NCI-H526 (cell line): ENCODE measurements around the gene BRD7.
A peak's percentile ranks its signal among the peaks of the same experiment; 100 is the strongest.

Source experiments
- DNase-seq, 2 experiments: peaks; one replicate each; lab custom pipeline; 2025; lab: John Stamatoyannopoulos, UW

Gene BRD7

DNA sequence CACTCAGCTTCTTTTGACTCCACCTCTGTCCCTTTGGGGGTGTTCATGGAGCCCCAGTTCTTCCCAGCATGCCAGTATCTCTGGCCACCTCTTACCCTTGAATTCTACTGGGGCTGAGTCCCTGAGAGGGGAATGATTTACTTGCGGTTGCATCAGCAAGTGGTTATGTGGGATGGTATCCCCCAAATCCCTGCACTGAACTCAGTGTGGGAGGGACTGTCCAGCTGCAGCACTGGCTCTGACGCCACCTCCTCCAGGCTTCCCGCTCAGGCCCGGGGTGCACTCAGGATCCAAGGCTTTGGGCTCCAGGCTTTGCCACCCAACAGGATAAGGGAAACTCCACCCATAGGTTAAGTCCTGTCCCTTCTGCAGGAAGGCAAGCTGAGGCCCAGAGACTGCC is 21.1 kb upstream of the BRD7 start:
- no peak for DNase-seq

DNA sequence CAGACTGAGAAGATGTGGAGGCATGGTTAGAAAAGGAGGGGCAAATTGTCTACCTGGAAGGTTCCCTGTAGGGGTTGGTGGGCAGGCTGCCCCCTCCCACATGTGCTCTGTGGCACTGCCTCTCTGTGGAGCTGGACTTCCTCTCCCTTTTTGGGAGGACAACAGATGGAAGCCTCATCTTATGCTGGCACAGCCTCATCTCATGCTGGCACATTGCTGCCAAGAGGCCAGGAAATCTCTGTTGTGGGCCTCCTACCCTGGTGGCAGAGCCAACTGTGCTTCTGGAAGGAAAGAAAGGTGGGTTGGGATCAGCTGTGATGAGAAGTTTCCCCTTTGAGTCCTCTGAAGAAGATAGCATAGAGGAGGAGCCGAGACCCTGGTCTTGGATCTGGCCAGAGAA is 19.7 kb upstream of the BRD7 start:
- DNase-seq: no peak

DNA sequence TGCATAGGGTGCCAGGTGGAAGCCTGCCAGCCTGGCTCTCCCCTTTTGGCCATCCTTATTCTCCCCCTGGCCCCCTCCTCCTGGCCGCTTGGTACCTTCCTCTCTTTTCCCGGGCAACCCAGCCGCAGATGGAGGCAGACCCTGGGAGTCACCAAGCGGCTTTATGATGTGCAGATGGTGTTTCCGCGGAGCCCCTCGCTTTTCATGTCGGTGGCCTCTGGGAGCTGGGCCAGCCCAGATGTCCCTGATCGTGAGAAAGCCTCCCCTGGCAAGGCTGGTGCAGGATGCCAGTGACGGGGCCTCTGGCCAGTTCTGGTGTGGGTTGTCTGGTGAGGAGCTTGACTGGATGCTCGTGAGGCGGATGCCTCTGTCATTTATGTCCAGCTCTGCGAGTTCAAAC is 18.0 kb upstream of the BRD7 start:
- DNase-seq: no peak

DNA sequence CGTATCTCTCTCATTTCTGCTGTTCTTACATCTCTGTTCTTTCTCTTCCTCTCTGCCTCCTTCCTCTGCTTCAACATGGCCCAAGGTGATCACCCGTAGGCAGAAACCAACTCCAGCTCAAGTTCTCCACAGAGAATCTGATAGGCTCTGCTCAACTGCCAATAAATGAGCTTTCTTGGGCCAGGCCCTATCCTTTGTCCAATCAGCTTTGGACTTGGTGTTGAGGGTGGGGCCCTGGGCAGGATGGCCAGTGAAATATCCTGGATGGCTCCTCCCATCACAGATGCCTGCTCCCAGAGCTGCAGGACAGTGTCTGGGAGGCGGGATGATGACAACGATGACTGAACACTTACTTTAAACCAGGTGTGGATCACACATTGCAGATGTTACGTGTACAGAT is 17.4 kb upstream of the BRD7 start:
- no peak for DNase-seq

DNA sequence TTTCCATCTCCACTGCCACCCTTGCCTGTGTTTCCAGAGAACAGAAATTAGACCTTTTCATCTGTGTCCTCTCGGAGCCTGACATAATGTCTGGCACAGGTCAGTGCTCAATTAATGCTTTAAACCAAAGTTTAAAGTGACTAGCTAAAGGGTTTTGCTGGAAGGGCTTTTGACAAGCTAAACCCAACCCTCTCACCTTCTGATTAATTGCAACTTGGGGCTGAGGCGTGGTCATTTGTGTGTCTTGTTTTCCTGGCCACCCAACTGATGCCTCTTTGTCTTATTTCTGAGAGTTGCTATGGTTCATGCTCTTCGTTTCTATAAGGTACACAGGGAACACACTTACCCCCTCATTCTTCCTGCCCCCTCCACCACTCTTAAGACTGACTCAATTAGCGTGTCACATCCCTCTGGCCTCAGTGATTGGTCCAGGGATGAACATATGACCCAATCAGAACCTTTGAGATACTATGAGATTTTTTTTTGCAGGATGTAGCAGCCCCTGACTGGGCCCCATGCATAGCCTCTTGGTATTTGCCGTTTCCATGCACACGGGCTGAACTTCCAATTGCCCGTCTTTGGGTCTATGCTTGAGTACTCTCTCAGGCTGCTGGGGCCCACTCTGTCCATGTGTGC is 15.8 kb upstream of the BRD7 start:
- no peak for DNase-seq

DNA sequence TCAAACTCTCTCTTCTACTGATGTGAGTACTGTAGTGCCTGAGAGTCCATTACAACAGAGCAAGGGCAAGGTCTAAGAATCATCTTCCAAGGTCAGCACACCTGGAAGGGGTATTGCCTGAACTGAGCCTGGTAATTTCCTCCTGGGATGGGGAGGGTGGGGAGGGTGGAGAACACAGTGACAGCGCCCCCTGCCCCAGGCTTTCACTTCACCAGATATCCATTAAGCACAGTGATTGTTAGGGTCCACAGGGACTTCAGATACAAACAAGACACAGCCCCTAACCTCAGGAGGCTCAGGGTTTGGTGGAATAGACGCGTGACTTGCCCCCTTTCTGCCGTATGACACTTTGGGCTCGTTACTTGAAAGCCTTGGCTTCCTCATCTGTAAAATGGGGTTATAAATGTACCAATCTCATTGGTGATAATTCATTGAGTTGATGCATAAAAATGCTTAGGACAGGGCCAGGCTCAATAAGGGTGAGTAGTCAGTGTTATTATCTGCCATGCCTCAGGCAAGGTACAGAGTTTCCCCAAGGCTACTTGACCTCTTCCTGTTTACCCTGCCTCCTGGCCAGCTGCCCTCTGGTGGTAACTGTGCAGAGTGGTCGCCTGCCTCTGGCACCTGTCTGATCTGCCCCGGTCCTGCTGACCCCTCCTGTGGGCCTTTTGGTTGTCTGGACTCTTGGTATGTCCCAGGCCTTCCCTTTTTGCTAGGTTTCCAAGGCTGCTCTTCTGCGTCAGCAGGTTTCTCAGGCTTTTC is 13.1 kb upstream of the BRD7 start:
- no peak for DNase-seq

DNA sequence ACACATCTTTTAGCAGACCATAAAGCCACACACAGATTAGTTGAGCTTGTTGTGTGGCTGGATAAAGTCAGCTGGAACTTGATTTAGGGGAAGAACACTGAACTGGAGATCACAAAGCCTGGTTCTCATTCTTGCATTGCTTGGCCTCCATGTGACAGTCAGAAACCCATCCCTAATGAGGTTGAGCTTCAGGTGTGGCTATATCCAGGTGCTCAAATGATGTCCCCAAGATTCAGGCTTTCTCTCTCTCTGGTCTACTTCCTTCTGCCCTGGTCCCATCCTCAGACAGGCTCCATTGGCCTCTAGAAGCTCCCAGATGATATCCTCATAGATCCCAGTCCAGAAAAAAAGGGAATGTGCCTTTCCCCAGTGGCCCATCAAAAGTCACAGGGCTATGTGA is 9.6 kb upstream of the BRD7 start:
- no peak for DNase-seq

DNA sequence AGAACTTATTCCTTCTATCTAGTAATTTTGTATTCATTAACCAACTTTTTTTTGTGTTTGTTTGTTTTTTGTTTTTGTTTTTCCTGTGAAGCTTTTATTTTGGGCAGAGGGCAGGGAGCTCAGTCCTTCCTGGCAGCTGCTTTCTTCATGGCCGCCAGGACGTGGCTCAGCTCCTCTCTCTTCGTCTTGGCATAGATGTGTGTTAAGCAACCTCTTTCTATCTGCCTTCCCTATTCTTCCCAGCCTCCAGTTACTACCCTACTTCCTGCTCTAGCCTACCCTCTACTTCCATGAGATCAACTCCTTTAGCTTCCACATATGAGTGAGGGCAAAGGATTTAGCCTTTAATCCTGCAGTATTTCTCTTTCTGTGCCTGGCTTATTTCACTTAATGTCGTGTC is 8.2 kb upstream of the BRD7 start:
- DNase-seq: no peak

DNA sequence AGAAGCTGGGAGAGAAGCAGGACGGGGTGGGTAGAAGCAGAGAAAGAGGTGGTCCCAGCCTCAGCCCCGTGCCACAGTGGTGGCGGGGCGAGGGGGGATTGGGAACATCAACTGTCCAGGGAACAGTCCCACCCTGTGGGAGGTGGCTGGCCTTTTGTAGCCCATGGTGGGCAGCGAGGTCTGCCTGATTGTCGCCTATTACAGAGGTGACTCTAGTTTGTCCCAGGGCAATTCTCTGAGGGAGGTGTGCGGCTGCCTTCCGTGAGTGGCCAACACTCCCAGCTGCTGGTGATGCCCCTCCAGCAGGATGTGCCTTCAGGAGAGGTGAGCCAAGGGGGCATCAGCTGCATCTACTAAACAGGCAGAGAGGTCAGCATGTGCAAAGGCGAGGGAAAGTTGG is 5.0 kb upstream of the BRD7 start:
- no peak for DNase-seq

DNA sequence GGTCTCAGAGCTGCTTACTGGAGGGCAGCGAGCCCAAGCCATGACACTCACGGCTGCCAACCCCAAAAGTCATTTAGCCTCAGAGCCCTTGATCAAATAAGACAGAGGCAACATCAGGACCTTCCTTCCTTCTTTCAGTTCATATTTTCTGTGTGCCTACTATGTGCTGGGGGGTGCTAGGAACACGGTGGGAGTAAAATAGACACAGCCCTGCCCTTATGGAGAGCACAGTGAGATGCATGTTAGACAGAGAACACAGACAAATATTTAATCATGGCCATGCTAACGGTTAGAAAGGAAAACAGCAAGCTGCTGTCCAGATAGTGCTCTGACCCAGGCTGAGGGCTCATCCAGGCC is 4.5 kb upstream of the BRD7 start:
- DNase-seq: no peak

DNA sequence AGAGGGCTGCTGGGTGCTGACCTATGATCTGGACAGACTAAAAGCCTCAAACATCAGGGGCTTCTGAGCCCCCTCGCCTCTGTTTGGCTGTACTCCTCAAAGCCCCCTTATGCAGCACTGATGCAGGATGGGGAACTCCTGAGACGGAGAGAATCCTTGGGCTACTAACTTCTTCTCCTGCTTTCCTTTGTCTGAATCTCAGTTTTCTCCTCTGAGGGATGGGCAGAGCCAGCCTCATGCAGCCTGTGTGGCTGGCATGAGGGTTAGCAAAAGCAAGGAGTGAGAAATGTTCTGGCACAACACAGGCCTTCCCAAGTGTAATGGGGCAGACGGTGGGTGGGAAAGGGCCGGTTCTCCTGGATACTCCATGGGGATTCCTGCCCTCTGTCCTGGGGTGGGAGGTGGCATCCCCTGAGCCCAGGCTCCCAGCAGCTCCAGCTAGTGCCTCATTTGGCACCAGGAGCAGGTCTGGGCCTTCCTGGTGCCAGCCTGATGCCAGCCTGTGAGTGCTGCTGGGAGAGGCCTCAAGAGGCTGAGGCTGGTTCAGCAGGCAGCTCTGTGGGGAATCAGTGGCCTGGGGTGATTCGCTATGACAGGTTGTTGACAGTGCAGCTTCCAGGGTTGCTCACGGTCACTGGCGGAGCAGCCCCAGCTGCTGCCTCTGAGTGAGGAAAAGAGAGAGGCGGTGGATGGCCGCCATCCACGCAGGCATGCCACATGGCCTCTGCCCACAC is 4.0 kb upstream of the BRD7 start:
- DNase-seq: no peak

DNA sequence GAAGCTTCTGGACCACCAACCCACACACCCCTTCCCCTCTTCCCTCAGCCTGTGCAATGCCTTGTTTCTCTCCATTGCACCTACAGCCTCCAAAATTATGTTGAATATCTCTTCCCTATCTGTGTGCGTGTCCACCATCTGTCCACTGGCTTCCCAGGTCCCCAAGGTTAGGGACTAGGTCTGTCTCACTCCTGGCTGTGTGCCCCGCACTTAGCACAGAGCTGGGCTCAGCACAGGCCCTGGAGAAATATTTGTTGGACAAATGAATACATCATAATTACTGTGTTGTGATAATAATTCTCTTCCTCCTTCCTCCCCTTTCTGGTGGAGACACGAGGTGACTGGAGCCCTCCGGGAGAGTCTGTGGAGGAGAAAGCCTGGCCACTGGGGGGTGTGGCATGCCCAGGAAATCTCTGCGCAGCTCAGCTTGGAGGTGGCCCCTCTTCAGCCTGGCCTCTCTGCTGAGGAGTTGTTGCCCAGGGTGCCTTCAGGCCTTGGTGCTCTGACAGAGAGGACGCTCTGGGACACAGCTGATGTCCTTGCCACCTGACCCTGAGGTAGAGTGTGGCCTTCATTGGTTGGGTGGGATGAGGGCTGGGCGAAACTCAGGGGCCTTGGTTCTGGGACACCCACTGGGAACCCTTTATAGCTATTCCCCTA is 3.3 kb upstream of the BRD7 start:
- DNase-seq: peak in 1 of 2 experiments; percentile 17

DNA sequence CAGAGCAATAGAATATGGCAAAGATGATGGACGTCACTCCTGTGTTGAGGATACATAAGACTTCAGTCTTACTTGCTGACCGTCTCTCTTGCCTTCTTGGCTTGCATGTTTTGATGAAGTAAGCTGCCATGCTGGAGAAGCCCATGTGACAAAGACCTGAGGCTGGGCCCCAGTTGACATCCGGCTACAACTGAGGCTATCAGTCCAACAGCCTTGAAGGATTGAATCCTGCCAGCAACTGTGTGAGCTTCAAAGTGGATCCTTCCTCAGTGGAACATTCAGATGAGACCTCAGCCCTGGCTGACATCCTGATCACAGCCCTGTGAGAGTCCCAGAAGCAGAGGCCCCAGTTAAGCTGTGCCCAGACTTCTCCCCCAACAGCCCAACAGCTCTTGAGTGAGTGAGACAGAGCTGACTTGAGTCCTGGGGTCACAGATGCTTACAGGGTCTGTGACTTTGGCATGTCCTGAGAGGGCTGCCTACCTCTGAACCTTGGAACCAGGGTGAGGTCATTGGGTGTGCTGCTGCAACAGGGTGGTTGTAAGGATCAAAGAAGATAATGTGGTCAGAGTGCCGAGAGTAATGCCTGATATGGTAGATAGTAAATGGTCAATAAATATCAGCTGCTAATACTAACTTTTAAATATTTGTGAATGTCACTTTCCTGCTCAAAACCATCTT is 2.4 kb upstream of the BRD7 start:
- no peak for DNase-seq

DNA sequence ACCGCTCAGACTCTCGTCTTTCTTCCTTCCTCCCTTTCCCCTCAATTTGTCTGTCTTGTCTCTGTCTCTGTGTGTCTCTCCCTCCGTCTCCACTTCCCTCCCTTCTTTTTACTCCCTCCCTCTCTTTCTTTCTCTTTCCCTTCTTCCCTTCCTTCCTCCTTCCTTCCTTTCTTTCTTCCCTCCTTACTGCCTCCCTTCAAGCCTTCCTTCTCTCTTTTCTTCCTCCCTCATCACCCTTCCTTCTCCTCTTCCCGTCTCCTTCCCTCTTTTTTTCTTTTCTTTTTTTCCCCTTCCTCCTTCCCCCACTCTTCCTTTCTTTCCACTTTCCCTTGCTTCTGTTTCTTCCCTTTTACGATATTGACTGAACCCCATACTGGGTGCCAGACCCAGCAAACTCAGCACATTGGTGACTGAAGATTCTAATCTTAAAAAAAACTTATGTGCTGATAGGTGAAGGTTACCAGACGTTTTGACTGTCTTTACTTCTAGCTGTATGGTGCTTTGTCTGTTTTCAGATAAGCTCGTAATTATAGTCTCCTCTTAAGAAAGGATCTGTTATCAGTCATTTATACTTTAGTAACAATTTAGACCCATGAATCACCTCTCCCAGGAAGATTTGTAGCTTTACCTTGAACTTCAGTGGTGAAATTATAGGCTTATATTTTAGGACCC is 481 bp upstream of the BRD7 start:
- DNase-seq: no peak

DNA sequence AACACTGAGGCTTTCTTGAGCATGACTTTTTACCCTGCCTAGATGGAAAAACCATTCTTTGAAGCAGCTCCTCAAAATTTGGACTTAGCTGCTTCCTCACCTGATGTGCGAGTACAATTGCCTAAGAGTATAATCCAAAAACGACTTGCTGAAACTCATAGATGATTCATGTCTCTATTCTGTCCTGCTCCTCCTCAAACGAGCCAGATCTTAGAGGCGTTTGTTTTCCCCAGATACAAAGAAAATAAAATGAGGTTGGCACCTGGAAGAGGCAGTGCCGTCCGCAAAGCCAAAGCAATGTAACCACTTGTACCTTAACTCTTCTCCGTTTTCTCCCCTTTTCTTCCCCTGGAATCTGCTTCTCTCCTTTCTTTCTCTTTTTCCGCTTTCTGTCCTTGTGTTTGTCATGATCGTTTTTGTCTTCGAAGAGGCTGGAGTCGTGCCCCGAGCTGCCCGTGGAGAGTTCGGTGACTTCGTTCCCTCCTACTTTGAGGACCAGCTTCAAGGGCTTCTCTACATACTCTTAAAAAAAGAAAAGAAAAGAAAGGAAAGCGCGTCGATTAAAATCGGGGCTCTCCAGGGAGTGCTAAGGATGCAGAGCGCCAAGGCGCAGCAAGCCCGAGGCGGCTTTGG is 895 bp downstream of the BRD7 start:
- no peak for DNase-seq

DNA sequence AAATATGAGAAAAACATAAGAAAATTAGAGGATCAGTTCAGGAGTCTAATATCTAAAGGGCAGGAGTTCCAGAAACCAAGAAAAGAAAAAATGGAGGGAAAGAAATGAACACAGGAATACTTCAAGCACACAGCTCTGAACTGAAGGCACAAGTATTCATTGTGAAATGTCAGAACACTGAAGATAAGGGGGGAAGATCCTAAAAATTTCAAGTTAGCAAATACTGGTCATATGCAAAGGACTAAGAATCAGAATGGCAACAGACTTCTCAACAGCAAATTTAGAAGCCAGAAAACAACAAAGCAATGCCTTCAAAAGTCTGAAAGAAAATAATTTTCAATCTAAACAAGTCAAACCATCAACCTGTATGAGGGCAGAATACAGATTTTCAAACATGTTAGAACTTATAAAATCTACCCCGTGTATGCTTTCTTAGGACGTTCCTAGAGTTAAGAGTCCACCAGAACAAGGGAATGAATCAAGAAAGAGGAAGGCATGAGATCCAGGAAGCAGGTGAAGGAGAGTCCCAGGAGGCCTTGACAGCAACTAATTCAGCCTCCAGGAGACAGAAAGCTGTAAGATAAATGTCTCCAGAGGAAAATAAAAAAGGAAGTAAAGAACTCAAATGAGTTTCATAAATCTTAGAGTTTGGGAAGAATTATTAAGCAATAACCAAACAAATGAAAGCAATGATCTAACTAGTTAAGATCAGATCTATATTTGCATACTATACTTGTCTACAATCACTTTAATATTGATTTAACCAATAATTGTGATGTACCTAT is 2.8 kb downstream of the BRD7 start:
- DNase-seq: no peak

DNA sequence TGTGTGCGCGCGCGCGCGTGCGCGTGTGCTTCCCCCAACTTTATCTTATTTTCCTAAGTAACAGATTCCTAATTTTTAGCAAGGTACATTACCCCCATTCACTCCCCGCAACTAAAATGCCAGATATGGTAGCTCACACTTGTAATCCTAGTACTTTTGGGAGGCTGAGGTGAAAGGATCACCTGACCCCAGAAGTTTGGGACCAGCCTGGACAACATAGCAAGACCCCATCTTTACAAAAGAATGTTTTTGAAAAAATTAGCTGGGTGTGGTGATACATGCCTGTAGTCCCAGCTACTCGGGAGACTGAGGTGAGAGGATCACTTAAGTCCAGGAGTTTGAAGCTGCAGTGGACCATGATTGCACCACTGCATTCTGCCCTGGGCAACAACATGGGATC is 5.1 kb downstream of the BRD7 start:
- no peak for DNase-seq

DNA sequence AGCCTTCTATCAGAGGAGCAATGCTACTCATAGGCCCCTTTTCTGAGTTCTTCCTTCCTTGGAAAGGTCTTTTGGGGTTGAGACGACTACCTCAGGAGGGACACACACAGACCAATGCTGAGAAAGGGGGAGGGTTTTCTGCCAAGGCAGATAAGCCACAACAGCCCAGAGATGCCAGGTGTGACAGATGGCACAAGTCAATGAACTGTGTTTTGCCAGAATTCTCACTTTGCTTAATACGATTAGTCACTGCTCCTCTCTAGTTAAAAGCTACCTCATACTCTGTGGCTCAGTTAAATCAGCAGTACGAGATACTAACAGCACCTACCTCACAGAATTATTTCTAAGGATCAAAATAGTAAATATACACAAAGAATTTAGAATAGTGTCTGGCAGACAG is 8.0 kb downstream of the BRD7 start:
- DNase-seq: no peak

DNA sequence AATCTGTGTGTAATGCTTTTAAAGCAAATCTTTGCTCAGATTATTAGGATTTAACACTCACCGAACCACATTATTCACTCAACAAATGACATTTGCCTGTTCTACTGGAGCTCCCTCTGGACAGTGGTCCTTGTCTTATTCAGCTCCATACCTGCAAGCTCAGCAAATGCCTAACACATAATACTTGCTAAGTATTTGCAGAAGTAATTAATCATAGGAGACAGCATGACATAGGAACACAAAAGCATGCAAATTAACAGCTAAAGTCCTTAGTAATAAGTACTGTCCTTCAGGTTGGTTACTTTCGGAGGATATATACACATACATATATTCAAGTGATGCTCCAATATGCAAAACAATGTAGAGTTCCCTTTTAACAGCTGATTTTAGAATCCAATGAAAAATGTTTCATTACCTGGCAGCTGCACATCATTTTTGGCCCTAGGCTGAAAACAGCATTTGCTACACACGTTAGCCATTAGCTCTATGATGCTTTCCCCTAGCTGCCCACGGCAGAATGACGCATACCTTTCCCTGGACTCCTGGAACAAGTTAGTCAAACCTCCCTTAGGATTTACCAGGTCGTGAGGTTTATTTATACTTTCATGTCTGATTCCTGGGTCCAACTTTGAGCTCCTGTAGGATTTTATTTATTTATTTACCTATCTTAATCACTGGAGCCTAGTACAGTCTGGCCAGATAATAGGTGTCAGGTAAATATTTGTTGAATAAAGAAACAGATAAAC is 8.6 kb downstream of the BRD7 start:
- DNase-seq: peak; percentile 68 to 76

DNA sequence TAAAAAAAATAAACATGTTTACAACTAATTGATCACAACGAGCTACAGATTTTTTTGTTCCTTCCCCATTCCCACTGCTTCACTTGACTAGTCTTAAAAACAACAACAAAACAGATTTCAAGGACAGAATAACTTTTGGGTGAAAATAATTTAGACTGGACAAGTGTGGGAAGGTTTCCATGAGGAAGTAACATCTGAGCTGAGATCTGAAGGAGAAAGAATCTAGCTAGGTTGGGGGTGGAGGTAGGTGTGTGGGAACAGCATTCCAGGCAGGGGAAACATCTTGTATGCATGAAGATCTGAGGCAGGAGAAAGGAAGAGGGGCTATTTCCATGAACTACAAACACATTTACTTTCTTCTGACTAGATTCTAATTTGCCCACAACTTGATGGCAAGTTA is 9.2 kb downstream of the BRD7 start:
- no peak for DNase-seq
